ENCODE results near the gene NR3C2.

Gene NR3C2

GRCh38 chr4:148255344-148255720, 186.9 kb downstream of the NR3C2 start:
- no peak for DNase-seq

GRCh38 chr4:148254621-148255343, 187.4 kb downstream of the NR3C2 start:
- no peak for DNase-seq

- no peak for DNase-seq
Measured at GRCh38 chr4:148253768-148254167, 188.4 kb downstream of the NR3C2 start.

- DNase-seq: no peak
Measured at GRCh38 chr4:148248824-148249223, 193.4 kb downstream of the NR3C2 start.

GRCh38 chr4:148245015-148245414, 197.2 kb downstream of the NR3C2 start:
- DNase-seq: no peak

- no peak for DNase-seq
Measured at GRCh38 chr4:148243837-148244236, 198.4 kb downstream of the NR3C2 start.

- no peak for DNase-seq
Measured at GRCh38 chr4:148240241-148240640, 202.0 kb downstream of the NR3C2 start.

GRCh38 chr4:148239494-148239985, 202.7 kb downstream of the NR3C2 start:
- DNase-seq: no peak

- no peak for DNase-seq
Measured at GRCh38 chr4:148238811-148239493, 203.3 kb downstream of the NR3C2 start.

GRCh38 chr4:148238086-148238485, 204.1 kb downstream of the NR3C2 start:
- DNase-seq: no peak

- no peak for DNase-seq
Measured at GRCh38 chr4:148235809-148236208, 206.4 kb downstream of the NR3C2 start.

GRCh38 chr4:148229798-148230197, 212.4 kb downstream of the NR3C2 start:
- DNase-seq: no peak

GRCh38 chr4:148229028-148229427, 213.2 kb downstream of the NR3C2 start:
- DNase-seq: no peak

- DNase-seq: no peak
Measured at GRCh38 chr4:148227147-148227546, 215.1 kb downstream of the NR3C2 start.

- DNase-seq: no peak
Measured at GRCh38 chr4:148226341-148226740, 215.9 kb downstream of the NR3C2 start.

- no peak for DNase-seq
Measured at GRCh38 chr4:148225639-148226038, 216.6 kb downstream of the NR3C2 start.

GRCh38 chr4:148224476-148224875, 217.7 kb downstream of the NR3C2 start:
- no peak for DNase-seq

GRCh38 chr4:148222991-148223660, 219.1 kb downstream of the NR3C2 start:
- no peak for DNase-seq

GRCh38 chr4:148216866-148217814, 225.1 kb downstream of the NR3C2 start:
- DNase-seq: peak; percentile 9

- DNase-seq: no peak
Measured at GRCh38 chr4:148216321-148216720, 225.9 kb downstream of the NR3C2 start.

GRCh38 chr4:148215202-148215601, 227.0 kb downstream of the NR3C2 start:
- no peak for DNase-seq

GRCh38 chr4:148214529-148215166, 227.6 kb downstream of the NR3C2 start:
- no peak for DNase-seq

Measured in stimulated activated CD4-positive, alpha-beta T cell treated with anti-CD3 and anti-CD28 coated beads, Interleukin-4, amount 100 ng/mL, for 24 hours (primary cell).